ENCODE results near the gene UBALD1. TPM values are rescaled to one million over a fixed set of nuclear protein-coding genes. Genes with fewer than 3 reads are reported as not detected.
A peak's percentile ranks its signal among the peaks of the same experiment; 100 is the strongest.

The UBALD1 gene
- polyA plus RNA-seq, 3 donors: 2.2 to 19.2 (median 2.8) TPM

GRCh38 chr16:4624015-4624826 is 9.5 kb upstream of the UBALD1 start, which contains the start of gene MGRN1:
MGRN1 (plus strand) TSS chr16:4624826; CDS start chr16:4624961, 135 bp downstream.
- Histone ChIP-seq H3K27ac (ENCODE audit: low read depth in 1 of 2, low read length in 2 of 2) (peak within 1 kb of the TSS; percentile 94 to 98), H3K36me3 (replicated peaks in 1 of 2; ENCODE audit: control insufficient read depth in 1 of 2, insufficient read depth in 2 of 2, low read length in 2 of 2) (peaks cover 0 to 8% of the 10 kb centered on the region in 2 donors), H3K4me1 (ENCODE audit: control insufficient read depth in 1 of 2, insufficient read depth in 2 of 2, low read length in 2 of 2) (peaks cover 38 to 51% of the 10 kb centered on the region in 2 donors), H2AFZ (ENCODE audit: insufficient read depth, low read depth, low read length, poor library complexity, severe bottlenecking) (peak within 1 kb of the TSS; percentile 80), H3K79me2 (ENCODE audit: insufficient read depth, low read length) (peaks cover 46% of the 10 kb centered on the region), H4K20me1 (ENCODE audit: insufficient read depth, low read length) (peaks cover 33% of the 10 kb centered on the region), H3K4me3 (replicated peaks in 1 of 3; ENCODE audit: low read depth in 2 of 3, low read length in 3 of 3) (peak within 1 kb of the TSS; percentile 61 to 96 (median 87)), H3K9me3 (replicated peaks in 1 of 2; ENCODE audit: control insufficient read depth in 1 of 2, insufficient read depth in 1 of 2, low read length in 2 of 2) (no peaks in the 10 kb centered on the region), H3K27me3 (ENCODE audit: control insufficient read depth in 2 of 2, insufficient read depth in 2 of 2, low read length in 2 of 2) (no peaks in the 10 kb centered on the region), H3K9ac (ENCODE audit: insufficient read depth, low read length, poor library complexity, severe bottlenecking) (peak within 1 kb of the TSS; percentile 100), H3K4me2 (replicated peaks; ENCODE audit: extremely low read depth, low read length, poor library complexity, severe bottlenecking) (peak within 1 kb of the TSS; percentile 85)
- Mint-ChIP-seq H3K27me3 (ENCODE audit: low read depth in 3 of 3) (no peaks in the 10 kb centered on the region), H3K4me1 (peaks cover 50% of the 10 kb centered on the region), H3K27ac (peak within 1 kb of the TSS; percentile 99 to 100 (median 100)), H3K9me3 (no peaks in the 10 kb centered on the region), H3K36me3 (peaks cover 4 to 10% of the 10 kb centered on the region in 2 donors), H3K4me3 (peak within 1 kb of the TSS; percentile 100)
- TF ChIP-seq, protein P1, sequence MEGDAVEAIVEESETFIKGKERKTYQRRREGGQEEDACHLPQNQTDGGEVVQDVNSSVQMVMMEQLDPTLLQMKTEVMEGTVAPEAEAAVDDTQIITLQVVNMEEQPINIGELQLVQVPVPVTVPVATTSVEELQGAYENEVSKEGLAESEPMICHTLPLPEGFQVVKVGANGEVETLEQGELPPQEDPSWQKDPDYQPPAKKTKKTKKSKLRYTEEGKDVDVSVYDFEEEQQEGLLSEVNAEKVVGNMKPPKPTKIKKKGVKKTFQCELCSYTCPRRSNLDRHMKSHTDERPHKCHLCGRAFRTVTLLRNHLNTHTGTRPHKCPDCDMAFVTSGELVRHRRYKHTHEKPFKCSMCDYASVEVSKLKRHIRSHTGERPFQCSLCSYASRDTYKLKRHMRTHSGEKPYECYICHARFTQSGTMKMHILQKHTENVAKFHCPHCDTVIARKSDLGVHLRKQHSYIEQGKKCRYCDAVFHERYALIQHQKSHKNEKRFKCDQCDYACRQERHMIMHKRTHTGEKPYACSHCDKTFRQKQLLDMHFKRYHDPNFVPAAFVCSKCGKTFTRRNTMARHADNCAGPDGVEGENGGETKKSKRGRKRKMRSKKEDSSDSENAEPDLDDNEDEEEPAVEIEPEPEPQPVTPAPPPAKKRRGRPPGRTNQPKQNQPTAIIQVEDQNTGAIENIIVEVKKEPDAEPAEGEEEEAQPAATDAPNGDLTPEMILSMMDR (IDR thresholded peaks at IDR 0.05): peak; percentile 95
- intact Hi-C loops (cut with micrococcal nuclease): loop anchor here in 1 of 2 donors (1.0 to 10.0 kb wide), 3 partner anchors 8 to 149 kb away; partner anchors contain the start of genes HMOX2 and NMRAL1
- 6% methylated on average over 39 of the region's 42 CpGs for WGBS (ENCODE audit: insufficient coverage)
- peak; percentile 92 to 96 (median 96) for DNase-seq

DNA sequence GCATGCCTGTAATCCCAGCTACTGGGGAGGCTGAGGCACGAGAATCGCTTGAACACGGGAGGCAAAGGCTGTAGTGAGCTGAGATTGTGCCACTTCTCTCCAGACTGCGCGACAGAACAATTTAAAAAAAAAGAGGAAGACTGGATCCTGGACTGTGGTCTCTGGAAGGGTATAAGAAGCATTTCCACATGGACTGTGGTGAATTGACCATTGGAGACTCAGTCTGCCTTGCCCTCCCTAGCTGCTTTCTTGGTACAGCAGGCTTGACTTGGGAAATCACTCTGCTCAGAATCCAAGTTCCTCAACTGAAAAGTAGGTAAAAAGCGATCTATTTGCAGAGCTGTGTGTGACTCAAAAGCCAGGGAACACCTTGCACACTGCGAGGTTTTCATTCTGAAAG is 8.9 kb upstream of the UBALD1 start:
- Histone ChIP-seq H3K36me3 (replicated peaks in 1 of 2; ENCODE audit: control insufficient read depth in 1 of 2, insufficient read depth in 2 of 2, low read length in 2 of 2) (peaks cover 0 to 8% of the 10 kb centered on the region in 2 donors), H3K9ac (ENCODE audit: insufficient read depth, low read length, poor library complexity, severe bottlenecking) (no peak overlapping the region), H3K79me2 (ENCODE audit: insufficient read depth, low read length) (peaks cover 40% of the 10 kb centered on the region), H3K4me2 (replicated peaks; ENCODE audit: extremely low read depth, low read length, poor library complexity, severe bottlenecking) (peak overlapping the region; percentile 85), H3K4me3 (replicated peaks in 1 of 3; ENCODE audit: low read depth in 2 of 3, low read length in 3 of 3) (peak overlapping the region in 1 of 3 experiments; percentile 96), H3K27ac (ENCODE audit: low read depth in 1 of 2, low read length in 2 of 2) (peak overlapping the region; percentile 23 to 98), H4K20me1 (ENCODE audit: insufficient read depth, low read length) (peaks cover 27% of the 10 kb centered on the region), H3K9me3 (replicated peaks in 1 of 2; ENCODE audit: control insufficient read depth in 1 of 2, insufficient read depth in 1 of 2, low read length in 2 of 2) (no peaks in the 10 kb centered on the region), H3K27me3 (ENCODE audit: control insufficient read depth in 2 of 2, insufficient read depth in 2 of 2, low read length in 2 of 2) (no peaks in the 10 kb centered on the region), H3K4me1 (ENCODE audit: control insufficient read depth in 1 of 2, insufficient read depth in 2 of 2, low read length in 2 of 2) (peaks cover 35 to 45% of the 10 kb centered on the region in 2 donors), H2AFZ (ENCODE audit: insufficient read depth, low read depth, low read length, poor library complexity, severe bottlenecking) (no peak overlapping the region)
- peak; percentile 51 to 59 (median 57) for DNase-seq
- intact Hi-C loops (cut with micrococcal nuclease): loop anchor here in 1 of 2 donors (5.0 to 10.0 kb wide), 2 partner anchors 59 to 149 kb away; partner anchors contain the start of genes HMOX2 and NMRAL1
- Mint-ChIP-seq H3K27ac (peak overlapping the region; percentile 95 to 100 (median 100)), H3K36me3 (peaks cover 4 to 6% of the 10 kb centered on the region in 2 donors), H3K9me3 (no peaks in the 10 kb centered on the region), H3K27me3 (ENCODE audit: low read depth in 3 of 3) (no peaks in the 10 kb centered on the region), H3K4me1 (peaks cover 44% of the 10 kb centered on the region), H3K4me3 (peak overlapping the region; percentile 82 to 96)
- WGBS (ENCODE audit: insufficient coverage): 51% methylated on average over 6 of the region's 7 CpGs
- TF ChIP-seq, protein P1 (IDR thresholded peaks at IDR 0.05): no peak

Data from CD14-positive monocyte (primary cell).